Measurements from ENCODE around the gene PIK3CB.
"Not testable (repeated sequence)": the region's sequence is repeated elsewhere in the genome, so short reads cannot be mapped to it uniquely, and the experiment has no call there.

The PIK3CB gene

GRCh38 chr3:138834596-138835396 lies at the start of gene PIK3CB:
Gene PIK3CB, minus strand, starts transcription at chr3:138834928. Its CDS starts 75,585 bp downstream, at chr3:138759343.
- FAIRE-seq: no peak

DNA sequence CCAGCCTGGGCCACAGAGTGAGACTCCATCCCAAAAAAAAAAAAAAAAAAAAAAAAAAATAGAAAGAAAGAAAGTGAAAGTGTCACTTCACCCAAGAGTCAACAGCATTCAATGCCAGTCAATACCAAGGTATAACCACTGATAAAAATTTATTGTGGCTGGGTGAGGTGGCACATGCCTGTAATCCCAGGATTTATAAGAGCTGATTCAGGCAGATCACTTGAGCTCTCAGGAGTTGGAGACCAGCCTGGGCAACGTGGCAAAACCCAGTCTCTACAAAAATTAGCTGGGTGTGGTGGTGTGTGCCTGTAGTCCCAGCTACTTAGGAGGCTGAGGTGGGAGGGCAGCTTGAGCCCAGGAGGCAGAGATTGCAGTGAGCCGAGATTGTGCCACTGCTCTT lies 46.5 kb upstream of the PIK3CB start:
- no peak for FAIRE-seq

GRCh38 chr3:138879541-138880380 lies 45.0 kb upstream of the PIK3CB start:
- FAIRE-seq: no peak

DNA sequence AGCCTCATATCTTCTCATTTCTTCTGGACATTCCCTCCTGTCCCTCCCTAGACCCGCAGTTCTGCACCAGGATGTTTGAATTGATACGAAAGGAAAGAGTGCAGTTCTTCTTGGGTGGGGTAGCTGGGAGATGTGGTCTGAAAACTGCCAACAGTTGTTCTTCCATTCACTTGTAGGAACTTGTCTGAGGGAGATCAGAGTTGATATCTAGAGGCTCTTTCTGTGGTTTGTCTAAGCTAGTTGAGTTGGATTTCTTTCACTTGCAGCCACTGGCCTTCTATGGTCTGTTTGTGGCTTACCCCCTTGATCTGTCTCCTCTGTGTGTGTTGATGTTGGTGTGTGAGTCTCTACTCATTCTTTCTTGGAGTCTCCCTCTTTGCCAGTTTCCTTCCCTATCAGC lies 42.5 kb upstream of the PIK3CB start:
- FAIRE-seq: no peak

GRCh38 chr3:138875754-138876664 lies 41.3 kb upstream of the PIK3CB start:
- FAIRE-seq: no peak

GRCh38 chr3:138875096-138875753 lies 40.5 kb upstream of the PIK3CB start:
- FAIRE-seq: no peak

DNA sequence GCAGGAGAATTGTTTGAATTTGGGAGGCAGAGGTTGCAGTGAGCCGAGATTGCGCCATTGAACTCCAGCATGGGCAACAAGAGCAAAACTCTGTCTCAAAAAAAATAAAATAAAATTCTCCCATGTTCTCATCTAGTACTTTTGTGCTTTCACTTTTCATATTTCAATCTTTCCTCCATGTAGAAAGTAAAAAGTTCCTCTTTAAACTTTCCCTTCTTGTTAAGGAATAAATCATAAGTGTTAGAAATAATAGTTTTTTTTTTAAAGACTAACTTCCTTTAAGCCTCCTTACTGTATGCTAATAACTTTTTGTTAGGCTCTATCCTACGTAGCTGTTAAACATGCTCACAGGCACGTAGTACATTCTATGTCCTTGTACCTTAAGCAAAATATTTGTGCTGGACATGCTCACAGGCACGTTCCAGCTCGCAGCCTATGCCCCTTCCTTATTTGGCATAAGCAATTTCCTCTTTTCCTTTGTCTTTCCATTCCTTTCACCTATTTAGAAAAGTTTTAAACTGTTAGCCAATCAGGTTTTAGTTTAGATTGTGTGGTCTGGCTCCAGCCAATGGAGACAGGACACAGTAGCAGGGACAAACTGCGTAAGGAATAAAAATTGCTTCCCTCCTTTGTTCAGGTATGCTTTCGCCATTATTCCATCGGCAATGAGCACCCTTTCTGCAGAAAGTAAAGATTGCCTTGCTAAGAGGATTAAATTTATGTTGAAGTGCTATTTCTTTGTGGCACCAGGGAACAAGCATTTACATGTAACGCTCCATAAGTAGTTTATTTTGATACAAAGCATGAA lies 38.9 kb upstream of the PIK3CB start:
- no peak for FAIRE-seq

- no peak for FAIRE-seq
These were observed 37.9 kb upstream of the PIK3CB start for GRCh38 chr3:138872632-138873031.

DNA sequence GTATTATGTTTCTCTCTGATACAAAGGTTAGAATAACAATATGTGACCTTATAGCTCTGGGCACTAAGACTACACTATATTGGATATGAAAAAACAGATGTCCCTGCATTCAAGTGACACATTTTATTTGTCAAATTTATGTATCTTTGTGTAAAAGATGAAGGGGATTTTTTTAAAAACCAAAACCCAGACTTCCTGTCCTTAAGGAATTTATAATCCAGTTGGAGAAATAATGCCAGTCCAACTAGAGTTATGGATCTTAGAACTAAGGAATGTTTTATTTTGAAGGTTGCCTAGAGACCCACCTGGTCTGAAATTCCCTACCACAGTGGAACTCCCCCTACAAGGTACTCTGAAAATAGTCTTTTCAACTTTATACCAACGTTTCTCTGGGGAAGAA lies 33.3 kb upstream of the PIK3CB start:
- FAIRE-seq: no peak

- FAIRE-seq: no peak
These were observed 29.0 kb upstream of the PIK3CB start for GRCh38 chr3:138863776-138864113.

DNA sequence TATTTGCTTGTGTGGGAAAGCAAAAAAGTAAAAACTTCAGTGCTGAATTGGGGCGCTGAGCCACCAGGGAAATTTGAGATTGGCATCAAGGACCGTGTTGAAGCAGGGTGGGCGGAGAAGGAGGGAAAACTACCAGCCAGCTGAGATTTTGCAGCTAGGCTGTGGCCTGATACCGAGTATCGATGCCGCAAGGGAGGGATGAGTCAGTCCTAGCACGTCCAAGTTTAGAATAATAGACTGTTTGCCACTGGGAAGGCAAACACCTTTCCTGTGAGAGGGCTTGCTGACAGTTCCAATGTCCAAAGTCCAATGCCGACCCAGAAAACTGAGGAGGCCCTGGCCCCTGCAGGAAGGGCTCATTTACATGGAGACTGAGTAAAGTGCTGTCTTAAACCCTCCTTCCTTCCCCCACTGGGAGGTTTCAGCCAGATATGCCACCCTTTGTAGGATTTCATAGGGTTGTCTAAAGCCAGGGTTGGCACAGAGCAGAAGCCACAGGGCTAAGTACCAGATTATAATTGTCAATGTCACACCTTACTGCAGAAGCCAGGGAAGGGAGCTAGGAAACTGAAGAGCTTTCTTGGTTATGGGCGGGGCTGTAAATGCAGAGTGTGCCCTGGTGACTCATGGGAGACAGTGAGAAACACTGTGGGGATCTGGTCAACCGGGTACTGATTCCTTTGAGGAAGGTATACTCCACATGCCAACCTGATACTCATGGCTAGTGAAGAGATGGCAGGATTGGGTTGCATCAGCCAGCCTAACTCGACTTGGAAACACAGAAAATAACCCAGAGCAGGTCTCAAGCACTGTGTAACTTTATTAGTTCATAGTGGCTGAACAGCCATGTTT lies 28.4 kb upstream of the PIK3CB start:
- no peak for FAIRE-seq

GRCh38 chr3:138862531-138862923 lies 27.8 kb upstream of the PIK3CB start:
- FAIRE-seq: no peak

DNA sequence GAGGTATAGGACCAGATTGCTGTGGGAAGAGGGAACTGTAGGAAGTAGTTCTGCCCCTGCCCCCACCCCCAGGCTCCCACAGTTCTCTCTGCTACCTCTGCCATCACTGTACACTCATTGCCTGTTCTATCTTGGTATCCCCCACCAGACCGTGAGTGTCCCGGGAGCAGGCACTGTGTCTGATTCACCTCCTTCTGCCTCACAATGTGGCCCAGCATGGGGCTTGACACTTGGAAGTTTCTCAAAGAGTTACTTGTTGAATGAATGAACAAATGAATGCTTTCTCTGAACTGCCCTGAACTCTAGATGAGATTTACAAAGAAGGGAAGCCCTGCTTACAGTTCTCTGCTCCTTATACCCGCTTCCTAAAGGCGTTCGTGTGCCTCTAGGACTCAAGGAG lies 27.1 kb upstream of the PIK3CB start:
- FAIRE-seq: no peak

- no peak for FAIRE-seq
These were observed 22.1 kb upstream of the PIK3CB start for GRCh38 chr3:138856799-138857198.

DNA sequence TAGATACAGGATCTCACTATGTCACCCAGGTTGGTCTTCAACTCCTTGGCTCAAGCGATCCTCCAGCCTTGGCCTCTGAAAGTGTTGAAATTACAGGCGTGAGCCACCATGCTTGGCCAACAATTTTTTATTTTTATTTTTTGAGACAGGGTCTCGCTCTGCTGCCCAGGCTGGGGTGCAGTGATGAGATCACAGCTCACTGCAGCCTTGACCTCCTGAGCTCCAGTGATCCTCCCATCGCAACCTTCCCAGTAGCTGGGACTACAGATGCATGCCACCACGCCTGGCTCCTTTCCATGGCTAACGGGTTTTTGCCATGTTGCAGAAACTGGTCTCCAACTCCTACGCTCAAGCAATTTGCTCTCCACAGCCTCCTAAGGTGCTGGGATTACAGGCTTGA lies 20.2 kb upstream of the PIK3CB start:
- no peak for FAIRE-seq

GRCh38 chr3:138854204-138854603 lies 19.5 kb upstream of the PIK3CB start:
- FAIRE-seq: no peak

- no peak for FAIRE-seq
These were observed 15.4 kb upstream of the PIK3CB start for GRCh38 chr3:138850151-138850550.

GRCh38 chr3:138849222-138849940 lies 14.7 kb upstream of the PIK3CB start:
- FAIRE-seq: no peak

GRCh38 chr3:138848696-138849095 lies 14.0 kb upstream of the PIK3CB start:
- no peak for FAIRE-seq

DNA sequence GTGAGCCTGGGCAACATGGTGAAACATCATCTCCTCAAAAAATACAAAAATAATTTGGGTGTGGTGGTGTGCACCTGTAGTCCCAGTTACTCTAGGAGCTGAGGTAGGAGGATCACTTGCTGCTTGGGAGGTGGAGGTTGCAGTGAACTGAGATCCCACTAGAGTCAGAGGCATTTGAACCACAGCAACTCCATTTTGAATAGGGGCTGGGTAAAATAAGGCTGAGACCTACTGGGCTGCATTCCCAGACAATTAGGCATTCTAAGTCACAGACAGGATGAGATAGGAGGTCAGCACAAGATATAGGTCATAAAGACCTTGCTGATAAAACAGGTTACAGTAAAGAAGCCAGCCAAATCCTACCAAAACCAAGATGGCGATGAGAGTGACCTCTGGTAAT lies 12.1 kb upstream of the PIK3CB start:
- FAIRE-seq: not testable (repeated sequence)
